HG03571 (cell line): ENCODE data around the gene H3-3A.

Experiments used
- ATAC-seq: cut with Tn5 transposase; IDR thresholded peaks from one replicate; pipeline ENCODE4 v1.9.1; 2021; ENCODE audit not compliant: unreplicated experiment

The H3-3A gene

GRCh38 chr1:226052061-226052460 is 10.5 kb upstream of the H3-3A start:
- no peak for ATAC-seq

GRCh38 chr1:226054519-226055327 is 7.8 kb upstream of the H3-3A start:
- ATAC-seq: no peak

DNA sequence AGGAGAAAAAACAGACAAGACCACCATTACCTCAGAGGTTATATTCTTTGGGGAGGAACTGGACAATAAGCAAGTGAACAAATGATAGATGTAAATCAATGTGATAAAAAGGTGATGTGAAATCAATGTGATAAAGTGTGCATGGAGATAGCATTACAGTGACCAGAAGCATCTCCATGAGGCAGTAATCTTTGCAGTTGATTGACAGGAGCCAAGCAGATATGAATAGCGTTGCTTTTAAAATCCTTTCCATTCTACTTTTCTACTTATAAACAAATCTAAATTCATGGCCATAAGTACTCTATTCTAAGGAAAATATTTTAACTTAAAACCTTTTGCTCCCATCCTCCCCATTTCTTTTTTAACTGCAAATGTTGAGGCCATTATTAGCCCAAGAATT is 2.8 kb upstream of the H3-3A start:
- ATAC-seq: no peak

DNA sequence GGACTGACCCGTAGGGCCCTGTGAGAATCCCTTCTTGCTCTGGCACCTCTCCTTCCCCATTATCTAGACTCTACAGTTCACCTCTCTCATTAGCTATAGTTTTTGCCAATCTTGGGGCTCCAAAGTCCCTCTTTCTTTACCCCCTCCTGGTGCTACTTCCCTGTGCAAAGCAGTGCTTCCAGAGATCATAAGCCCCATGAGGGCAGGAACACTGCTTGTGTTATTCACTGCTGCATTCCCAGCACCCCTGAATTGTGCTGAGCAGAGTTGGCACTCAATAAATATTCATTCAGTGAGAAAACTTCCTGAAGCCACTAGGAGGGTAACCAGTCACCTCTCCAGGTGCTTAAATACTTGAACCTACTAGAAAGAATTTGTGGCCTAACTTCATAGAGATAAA is 2.1 kb upstream of the H3-3A start:
- ATAC-seq: no peak

- ATAC-seq: no peak
Observed at GRCh38 chr1:226061068-226061840, 1.3 kb upstream of the H3-3A start.

- ATAC-seq: peak; percentile 38
Observed at GRCh38 chr1:226061841-226062557, 517 bp upstream of the H3-3A start.

DNA sequence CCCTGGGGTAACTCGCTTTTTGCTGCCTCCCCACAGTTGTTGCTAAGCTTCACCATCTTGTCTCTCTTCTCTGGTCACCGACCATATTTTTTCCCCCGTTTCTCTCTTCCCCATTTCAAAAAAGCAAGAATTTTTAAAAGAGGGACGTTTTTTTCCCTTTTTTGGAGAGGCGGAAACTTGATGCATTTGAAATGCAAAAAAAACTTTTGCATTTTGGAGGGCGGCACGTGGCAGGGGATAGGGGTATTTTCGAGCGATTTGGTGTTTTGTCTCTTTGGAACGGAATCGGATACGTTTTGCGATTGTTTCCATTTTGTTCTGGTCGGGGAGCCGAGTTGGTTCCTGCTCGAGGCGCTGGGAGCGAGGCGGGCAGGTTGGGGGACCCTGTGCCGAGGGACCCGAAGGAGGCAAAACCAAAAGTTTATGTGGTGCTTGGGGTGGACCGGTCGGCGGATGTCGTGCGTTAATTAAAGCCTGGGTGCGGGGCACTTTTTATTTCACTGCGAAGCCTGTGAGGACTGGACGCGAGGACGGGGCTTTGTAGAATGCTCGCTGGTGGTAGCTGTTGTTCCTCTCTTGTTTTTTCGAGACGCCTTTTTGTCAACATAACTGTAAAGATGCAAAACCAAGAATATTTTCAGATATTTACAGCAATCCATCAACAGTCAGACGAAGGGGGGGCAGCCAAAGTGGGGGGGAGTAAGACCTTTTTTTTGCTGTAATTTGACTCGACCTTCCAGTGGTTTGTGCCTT is 884 bp downstream of the H3-3A start:
- ATAC-seq: peak; percentile 2

DNA sequence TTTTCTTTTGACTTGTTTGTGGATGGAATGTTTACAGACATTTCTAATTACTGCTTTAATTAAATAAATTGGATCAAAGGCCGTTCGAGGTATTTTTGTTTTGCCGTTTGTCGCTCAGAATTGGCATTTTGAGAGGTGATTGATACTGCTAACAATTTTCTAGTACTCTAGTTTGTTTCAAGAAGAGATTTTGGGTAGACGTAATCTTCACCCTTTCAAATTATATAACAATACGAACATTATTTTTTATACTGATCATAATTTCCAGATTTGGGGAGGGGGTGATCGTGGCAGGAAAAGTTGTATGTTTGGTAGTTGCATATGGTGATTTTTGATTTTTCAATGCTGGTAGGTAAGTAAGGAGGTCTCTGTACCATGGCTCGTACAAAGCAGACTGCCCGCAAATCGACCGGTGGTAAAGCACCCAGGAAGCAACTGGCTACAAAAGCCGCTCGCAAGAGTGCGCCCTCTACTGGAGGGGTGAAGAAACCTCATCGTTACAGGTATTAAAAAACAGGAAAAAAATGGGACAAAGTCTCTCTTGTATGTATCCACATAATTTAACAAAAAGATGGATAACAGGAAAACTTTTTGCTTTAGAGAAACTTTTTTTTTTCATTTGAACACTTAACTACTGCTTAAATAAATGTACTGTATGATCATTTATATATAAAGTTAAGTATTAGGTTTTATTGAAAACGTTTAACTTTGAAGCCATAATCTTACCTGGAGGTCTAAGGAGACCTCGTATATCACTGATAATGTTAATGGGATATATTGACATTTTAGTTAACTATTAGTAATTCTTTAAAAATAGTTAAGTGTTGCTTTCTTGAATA is 1.7 kb downstream of the H3-3A start:
- ATAC-seq: no peak

DNA sequence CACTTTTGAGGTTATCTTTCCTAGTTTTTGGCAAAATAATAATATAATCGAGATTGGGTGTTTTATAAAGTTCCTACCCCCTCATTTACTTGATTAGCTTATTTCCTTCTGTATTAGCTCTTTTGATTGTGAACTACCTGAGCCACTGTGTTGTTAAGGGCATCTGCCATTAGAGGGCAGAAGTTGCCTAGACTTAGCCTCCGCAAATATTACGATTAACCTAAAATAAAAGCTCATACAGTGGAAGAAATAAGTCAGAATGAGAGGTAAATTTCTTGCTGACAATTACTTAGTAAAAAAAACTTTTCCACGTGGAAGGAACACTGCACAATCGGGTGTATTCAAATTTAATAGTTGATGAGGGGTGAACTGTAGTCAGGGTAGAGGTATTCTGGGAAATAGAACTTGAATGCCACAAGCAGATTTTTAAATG is 2.3 kb downstream of the H3-3A start:
- ATAC-seq: no peak

DNA sequence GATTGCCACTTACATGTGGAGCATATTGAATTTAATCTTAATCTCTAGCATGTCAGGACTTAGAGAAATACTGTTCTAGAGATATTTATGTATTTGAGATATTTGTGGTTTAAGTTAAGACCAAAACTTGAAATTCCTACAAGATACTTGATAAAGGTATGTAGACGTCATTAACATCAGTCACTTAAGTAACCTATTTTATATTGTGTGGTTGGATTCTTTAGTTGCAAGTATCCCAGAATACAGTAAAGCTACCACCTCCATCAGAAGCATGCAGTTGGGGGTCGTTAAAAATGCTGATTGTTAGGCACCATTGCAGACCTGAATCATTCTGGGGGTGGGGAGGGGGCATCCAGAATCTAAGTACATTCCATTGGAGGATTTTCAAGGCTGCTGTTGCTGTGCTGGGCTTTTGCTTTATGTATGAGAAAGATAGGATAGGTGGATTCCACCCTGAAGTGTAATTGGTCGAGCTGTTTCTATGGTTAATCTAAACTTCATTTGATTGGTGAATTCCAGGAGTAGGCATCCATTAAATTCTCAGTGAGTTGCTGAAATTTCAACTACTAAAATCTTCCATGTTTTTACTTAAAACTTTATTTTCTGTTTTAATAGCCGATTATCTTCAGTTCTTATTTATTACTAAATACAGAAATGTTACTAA is 4.0 kb downstream of the H3-3A start:
- ATAC-seq: no peak

- no peak for ATAC-seq
Observed at GRCh38 chr1:226069811-226070489, 7.4 kb downstream of the H3-3A start.

GRCh38 chr1:226072347-226072746 is 9.8 kb downstream of the H3-3A start:
- no peak for ATAC-seq

- ATAC-seq: no peak
Observed at GRCh38 chr1:226073184-226073950, 10.9 kb downstream of the H3-3A start.

GRCh38 chr1:226074046-226074445 is 11.5 kb downstream of the H3-3A start:
- ATAC-seq: no peak

GRCh38 chr1:226076378-226076777 is 13.9 kb downstream of the H3-3A start:
- no peak for ATAC-seq

- ATAC-seq: no peak
Observed at GRCh38 chr1:226078374-226078773, 15.9 kb downstream of the H3-3A start.

DNA sequence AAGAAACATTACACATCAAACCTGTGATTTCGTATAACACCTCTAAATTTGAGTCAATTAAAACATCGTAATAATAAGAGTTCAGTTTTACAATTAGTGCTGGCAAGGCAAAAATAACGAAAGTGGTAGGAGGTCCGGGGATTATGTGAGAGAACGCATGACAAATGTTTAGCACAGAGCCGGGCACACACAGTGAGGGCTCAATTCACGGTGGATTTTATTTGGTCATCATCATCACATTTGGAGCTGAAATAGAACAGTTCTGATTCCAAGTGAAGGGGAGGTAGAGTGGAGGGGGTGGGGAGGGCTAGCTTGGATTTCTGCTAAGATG is 20.0 kb downstream of the H3-3A start:
- ATAC-seq: no peak

GRCh38 chr1:226082959-226083301 is 20.4 kb downstream of the H3-3A start:
- peak; percentile 3 for ATAC-seq
